Lung (tissue), 12 donors: Measurements from ENCODE around the gene PARPBP. TPM values are rescaled to one million over a fixed set of nuclear protein-coding genes. Genes with fewer than 3 reads are reported as not detected.
A peak's percentile ranks its signal among the peaks of the same experiment; 100 is the strongest.
"Not testable (repeated sequence)": the region's sequence is repeated elsewhere in the genome, so short reads cannot be mapped to it uniquely, and the experiment has no call there.

Experiments
- ATAC-seq: fragments of 200-7000 bp; cut with Tn5 transposase; one replicate; pipeline ENCODE4 v1.9.1; 2020; ENCODE audit warnings: moderate number of reproducible peaks; ENCODE audit not compliant: insufficient read depth, low FRiP score
- DNase-seq, 3 donors: peaks; one replicate each; pipeline ENCODE4 v3.0.0-alpha.2; 2013 to 2017
- H3K27ac ChIP-seq, 2 donors: one replicate each; pipeline ENCODE4 v1.5.1; 2013; ENCODE audit warnings: mild to moderate bottlenecking in 2 of 2, moderate library complexity in 2 of 2, control low read depth in 1 of 2, inconsistent platforms in 1 of 2, low read depth in 1 of 2, low read length in 1 of 2
- H3K27me3 ChIP-seq, 3 donors: one replicate each; pipeline ENCODE4 v1.5.1; 2013; ENCODE audit warnings: low read length in 2 of 3; ENCODE audit not compliant: control insufficient read depth in 3 of 3, insufficient read depth in 3 of 3
- H3K36me3 ChIP-seq, 4 donors: one replicate each; pipeline ENCODE4 v1.5.1; 2013; ENCODE audit warnings: low read length in 4 of 4, mild to moderate bottlenecking in 1 of 4, moderate library complexity in 1 of 4; ENCODE audit not compliant: control insufficient read depth in 4 of 4, insufficient read depth in 4 of 4
- H3K4me1 ChIP-seq, 5 donors: one replicate each; pipeline ENCODE4 v1.5.1; 2013; ENCODE audit warnings: low read length in 5 of 5, mild to moderate bottlenecking in 2 of 5, moderate library complexity in 1 of 5; ENCODE audit not compliant: control insufficient read depth in 5 of 5, insufficient read depth in 5 of 5
- H3K4me3 ChIP-seq: one replicate; pipeline ENCODE4 v1.5.1; 2013; ENCODE audit warnings: mild to moderate bottlenecking, control low read depth, moderate library complexity
- H3K9ac ChIP-seq, 2 donors: one replicate each; pipeline ENCODE4 v1.5.1; 2013; ENCODE audit warnings: low read length in 2 of 2, control low read depth in 1 of 2; ENCODE audit not compliant: insufficient read depth in 1 of 2
- H3K9me3 ChIP-seq, 4 donors: one replicate each; pipeline ENCODE4 v1.5.1; 2013; ENCODE audit warnings: low read length in 3 of 4, mild to moderate bottlenecking in 1 of 4, moderate library complexity in 1 of 4; ENCODE audit not compliant: control insufficient read depth in 4 of 4, insufficient read depth in 3 of 4
- WGBS, 2 donors: extraction: QIAGEN DNeasy Blood & Tissue Kit; methylation state at CpG; one replicate each; pipeline ENCODE4 v1.1.7; 2013; 5-methylcytosine and 5-hydroxymethylcytosine counted together
- polyA plus RNA-seq, 2 donors: library from polyadenylated mRNA; stranded (reverse); fragments of 200-250 nt; gene quantifications; one replicate each; pipeline ENCODE4 v1.2.1, GENCODE V29; 2013
- total RNA-seq, 2 donors: library from RNA; depleted of rRNA in 1 of 2; stranded (reverse); fragments of >200 nt in 1 of 2; gene quantifications; one replicate each; pipeline ENCODE4 v1.2.1, GENCODE V29; 2014 to 2021
- TF ChIP-seq, protein P1 (sequence below): IDR thresholded peaks from 2 replicates; pipeline ENCODE4 v1.5.1; 2012; ENCODE audit warnings: mild to moderate bottlenecking; ENCODE audit errors: control extremely low read depth, extremely low read depth
- donor health status: control.
- donor health status: control.
- donor health status: Bipolar disorder and iron deficiency.
- donor health status: healthy.
- donor health status: DM: yes; HTN: yes; CAD: no.

The PARPBP gene
- total and polyA plus RNA-seq, 4 donors, result 1.2 to 6.1 (median 1.6) TPM

DNA sequence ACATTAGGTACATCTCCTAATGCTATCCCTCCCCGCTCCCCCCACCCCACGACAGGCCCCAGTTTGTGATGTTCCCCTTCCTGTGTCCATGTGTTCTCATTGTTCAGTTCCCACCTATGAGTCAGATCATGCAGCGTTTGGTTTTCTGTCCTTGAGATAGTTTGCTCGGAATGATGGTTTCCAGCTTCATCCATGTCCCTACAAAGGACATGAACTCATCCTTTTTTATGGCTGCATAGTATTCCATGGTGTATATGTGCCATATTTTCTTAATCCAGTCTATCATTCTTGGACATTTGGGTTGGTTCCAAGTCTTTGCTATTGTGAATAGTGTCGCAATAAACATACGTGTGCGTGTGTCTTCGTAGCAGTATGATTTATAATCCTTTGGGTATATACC, 17.6 kb downstream of the PARPBP start:
- not testable (repeated sequence) for ATAC-seq, H3K9ac ChIP-seq, H3K27me3 ChIP-seq, H3K4me3 ChIP-seq, H3K9me3 ChIP-seq, H3K36me3 ChIP-seq, H3K27ac ChIP-seq, H3K4me1 ChIP-seq, DNase-seq
- 97 to 99% methylated on average over 8 of the region's 8 CpGs for WGBS, 2 donors

- not testable (repeated sequence) for H3K27ac ChIP-seq, DNase-seq, H3K4me3 ChIP-seq, ATAC-seq, H3K9ac ChIP-seq, H3K4me1 ChIP-seq, H3K9me3 ChIP-seq, H3K27me3 ChIP-seq, H3K36me3 ChIP-seq
- 89 to 92% methylated on average over 11 of the region's 11 CpGs for WGBS, 2 donors
Measured at GRCh38 chr12:102142866-102143373, 22.9 kb downstream of the PARPBP start.

- peak in 1 of 3 donors; percentile 3 for DNase-seq
- no peak for ATAC-seq
- Histone ChIP-seq H3K4me3 (no peak overlapping the region), H3K9ac (no peak overlapping the region), H3K4me1 (no peaks in the 10 kb centered on the region), H3K9me3 (no peaks in the 10 kb centered on the region), H3K36me3 (no peaks in the 10 kb centered on the region), H3K27ac (no peak overlapping the region), H3K27me3 (no peaks in the 10 kb centered on the region)
- TF ChIP-seq, protein P1, sequence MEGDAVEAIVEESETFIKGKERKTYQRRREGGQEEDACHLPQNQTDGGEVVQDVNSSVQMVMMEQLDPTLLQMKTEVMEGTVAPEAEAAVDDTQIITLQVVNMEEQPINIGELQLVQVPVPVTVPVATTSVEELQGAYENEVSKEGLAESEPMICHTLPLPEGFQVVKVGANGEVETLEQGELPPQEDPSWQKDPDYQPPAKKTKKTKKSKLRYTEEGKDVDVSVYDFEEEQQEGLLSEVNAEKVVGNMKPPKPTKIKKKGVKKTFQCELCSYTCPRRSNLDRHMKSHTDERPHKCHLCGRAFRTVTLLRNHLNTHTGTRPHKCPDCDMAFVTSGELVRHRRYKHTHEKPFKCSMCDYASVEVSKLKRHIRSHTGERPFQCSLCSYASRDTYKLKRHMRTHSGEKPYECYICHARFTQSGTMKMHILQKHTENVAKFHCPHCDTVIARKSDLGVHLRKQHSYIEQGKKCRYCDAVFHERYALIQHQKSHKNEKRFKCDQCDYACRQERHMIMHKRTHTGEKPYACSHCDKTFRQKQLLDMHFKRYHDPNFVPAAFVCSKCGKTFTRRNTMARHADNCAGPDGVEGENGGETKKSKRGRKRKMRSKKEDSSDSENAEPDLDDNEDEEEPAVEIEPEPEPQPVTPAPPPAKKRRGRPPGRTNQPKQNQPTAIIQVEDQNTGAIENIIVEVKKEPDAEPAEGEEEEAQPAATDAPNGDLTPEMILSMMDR, result no peak
- WGBS, 2 donors, result 79 to 86% methylated on average over 1 of the region's 1 CpG
Measured at GRCh38 chr12:102144221-102144620, 24.2 kb downstream of the PARPBP start.

DNA sequence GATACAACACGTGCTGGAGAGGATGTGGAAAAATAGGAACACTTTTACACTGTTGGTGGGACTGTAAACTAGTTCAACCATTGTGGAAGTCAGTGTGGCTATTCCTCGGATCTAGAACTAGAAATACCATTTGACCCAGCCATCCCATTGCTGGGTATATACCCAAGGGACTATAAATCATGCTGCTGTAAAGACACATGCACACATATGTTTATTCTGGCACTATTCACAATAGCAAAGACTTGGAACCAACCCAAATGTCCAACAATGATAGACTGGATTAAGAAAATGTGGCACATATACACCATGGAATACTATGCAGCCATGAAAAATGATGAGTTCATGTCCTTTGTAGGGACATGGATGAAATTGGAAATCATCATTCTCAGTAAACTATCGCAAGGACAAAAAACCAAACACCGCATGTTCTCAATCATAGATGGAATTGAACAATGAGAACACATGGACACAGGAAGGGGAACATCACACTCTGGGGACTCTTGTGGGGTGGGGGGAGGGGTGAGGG, 27.1 kb downstream of the PARPBP start:
- H3K4me1 ChIP-seq, H3K4me3 ChIP-seq, H3K36me3 ChIP-seq, H3K27me3 ChIP-seq, H3K27ac ChIP-seq, ATAC-seq, DNase-seq, H3K9ac ChIP-seq, H3K9me3 ChIP-seq: not testable (repeated sequence)
- WGBS, 2 donors, result 93 to 95% methylated on average over 4 of the region's 4 CpGs

DNA sequence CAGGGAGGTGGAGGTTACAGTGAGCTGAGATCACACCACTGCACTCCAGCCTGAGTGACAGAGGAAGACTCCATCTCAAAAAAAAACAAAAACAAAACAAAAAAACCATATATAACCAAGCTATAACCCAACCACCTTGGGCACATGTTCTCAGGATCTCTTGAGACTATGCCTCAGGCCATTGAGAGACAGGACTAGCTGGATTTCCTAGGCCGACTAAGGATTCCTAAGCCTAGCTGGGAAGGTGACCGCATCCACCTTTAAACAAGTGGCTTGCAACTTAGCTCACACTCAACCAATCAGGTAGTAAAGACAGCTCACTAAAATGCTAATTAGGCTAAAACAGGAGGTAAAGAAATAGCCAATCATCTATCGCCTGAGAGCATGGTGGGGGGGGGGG, 35.2 kb downstream of the PARPBP start:
- not testable (repeated sequence) for H3K4me1 ChIP-seq, H3K9me3 ChIP-seq, H3K36me3 ChIP-seq, H3K9ac ChIP-seq, ATAC-seq, DNase-seq, H3K27me3 ChIP-seq, H3K4me3 ChIP-seq, H3K27ac ChIP-seq
- WGBS, 2 donors, result 98 to 99% methylated on average over 3 of the region's 3 CpGs
